Type B pancreatic cell (in vitro differentiated cells): ENCODE results near the gene MANSC1. TPM values are rescaled to one million over a fixed set of nuclear protein-coding genes. Genes with fewer than 3 reads are reported as not detected.
A peak's percentile ranks its signal among the peaks of the same experiment; 100 is the strongest.

ENCODE experiments used
- DNase-seq: peaks from one replicate; pipeline ENCODE4 v3.0.0; 2021; ENCODE audit warnings: mixed read lengths; ENCODE audit not compliant: unreplicated experiment; ENCODE audit errors: extremely low spot score
- H3K27ac Mint-ChIP-seq: 2 replicates; pipeline ENCODE4 v1.8.0; 2021; ENCODE audit warnings: mild to moderate bottlenecking, mixed read lengths
- H3K27me3 Mint-ChIP-seq: 2 replicates; pipeline ENCODE4 v1.8.0; 2021; ENCODE audit warnings: mixed read lengths
- H3K36me3 Mint-ChIP-seq: 2 replicates; pipeline ENCODE4 v1.8.0; 2021; ENCODE audit warnings: mixed read lengths
- H3K4me1 Mint-ChIP-seq: one replicate; pipeline ENCODE4 v1.8.0; 2021; ENCODE audit warnings: mixed read lengths; ENCODE audit not compliant: unreplicated experiment
- H3K4me3 Mint-ChIP-seq: 2 replicates; pipeline ENCODE4 v1.8.0; 2021; ENCODE audit warnings: mild to moderate bottlenecking, mixed read lengths
- H3K9me3 Mint-ChIP-seq: 2 replicates; pipeline ENCODE4 v1.8.0; 2021; ENCODE audit warnings: mixed read lengths
- CTCF ChIP-seq: fragments of 200-600 bp; sonication (generic); conservative IDR thresholded peaks from 2 replicates; pipeline ENCODE4 v1.5.0; 2021; ENCODE audit warnings: antibody characterized with exemption, mild to moderate bottlenecking
- long read RNA-seq: library from polyadenylated mRNA; unstranded; transcript quantifications from one replicate; pipeline ENCODE4 v2.0.0, GENCODE V29; 2020
- total RNA-seq: library from RNA; stranded (reverse); gene quantifications from 2 replicates; pipeline ENCODE4 v1.2.1, GENCODE V29; 2021; ENCODE audit warnings: low replicate concordance

Gene MANSC1
- 16.8 and 77.1 TPM in 2 replicates for total RNA-seq
- long read RNA-seq, full-length matches to known transcripts: 153 of 165 reads
- long read RNA-seq, partial matches to known transcripts: 10 of 165 reads
- long read RNA-seq, other reads (novel, unspliced or antisense): 2 of 165 reads

DNA sequence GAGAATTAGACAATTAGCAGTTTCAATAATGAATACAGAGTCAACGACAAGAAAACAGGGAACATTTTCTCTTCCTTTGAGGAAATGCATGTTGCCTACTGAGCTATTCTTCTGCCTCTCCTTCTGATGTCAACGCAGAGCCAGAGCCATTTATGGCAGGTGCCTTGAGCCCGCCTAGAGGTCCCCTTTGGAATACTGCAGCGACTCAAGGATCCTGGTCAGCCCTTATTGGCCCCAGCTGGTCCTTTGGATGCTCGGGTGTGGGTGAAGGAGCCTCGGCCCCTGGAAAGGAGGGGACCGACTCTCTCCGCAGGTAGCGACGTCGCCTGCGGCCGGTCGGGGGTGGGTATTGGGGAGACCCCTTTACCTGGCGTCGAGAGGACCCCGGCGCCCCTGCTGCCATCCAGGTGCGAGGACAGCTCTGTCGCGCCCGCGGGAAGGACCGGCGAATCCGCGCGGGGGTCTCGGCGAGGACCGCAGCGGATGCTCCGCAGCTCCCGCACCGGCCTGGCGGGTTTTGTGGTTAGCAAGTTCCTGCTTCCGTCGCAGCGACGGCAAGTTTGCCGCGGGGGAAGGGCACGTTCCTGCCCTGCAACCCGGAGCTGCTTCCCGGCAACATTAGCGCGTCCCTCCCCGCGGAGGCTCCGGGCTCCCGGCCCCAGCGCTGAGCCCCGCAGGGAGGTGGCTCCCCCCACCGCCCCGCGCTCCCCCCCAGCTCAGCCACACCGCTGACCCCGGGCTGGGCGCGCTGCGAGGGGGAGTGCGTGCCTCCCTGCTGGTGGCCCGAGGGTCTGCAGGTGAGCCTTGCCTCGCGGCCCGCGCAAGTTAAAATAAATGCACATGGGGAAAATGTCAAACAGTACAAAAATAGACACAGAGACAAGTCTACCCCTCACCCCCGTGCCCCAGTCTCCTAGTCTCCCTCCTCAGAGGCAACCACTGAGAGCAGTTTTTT lies at the start of gene MANSC1:
Gene MANSC1, minus strand, starts transcription at position 532 of the 955 bp plus-strand sequence. CDS start 6,928 bp downstream, outside the sequence.
- peak; percentile 76 for DNase-seq
- Mint-ChIP-seq H3K36me3 (peaks cover 15% of the 10 kb centered on the region), H3K4me1 (no peaks in the 10 kb centered on the region), H3K27ac (peak within 1 kb of the TSS; percentile 73), H3K27me3 (peaks cover 4% of the 10 kb centered on the region), H3K4me3 (peak within 1 kb of the TSS; percentile 86), H3K9me3 (no peaks in the 10 kb centered on the region)
- TF ChIP-seq CTCF: peak; percentile 85

DNA sequence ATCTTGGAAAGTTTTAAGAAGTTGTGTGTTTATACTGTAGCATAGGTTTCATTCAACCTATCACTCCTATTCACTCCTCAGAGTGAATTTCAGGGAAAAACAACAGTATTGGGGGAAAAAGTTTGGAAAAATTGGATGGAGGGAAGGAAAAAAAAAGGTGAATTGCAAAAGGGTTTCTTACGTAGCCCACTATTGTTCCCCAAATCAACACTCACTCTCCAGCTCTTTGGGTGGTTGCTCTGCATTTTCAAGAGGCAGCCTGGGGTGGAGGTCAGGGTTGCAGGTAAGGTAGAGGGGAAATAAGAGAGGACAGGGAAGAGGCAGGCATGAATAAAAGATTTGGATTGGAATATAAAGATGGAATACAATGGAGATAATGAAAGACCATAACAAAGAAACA lies 49.1 kb upstream of the MANSC1 start:
- H3K27ac Mint-ChIP-seq: no peak overlapping the region

GRCh38 chr12:12398026-12398859 lies 48.2 kb upstream of the MANSC1 start:
- no peak for TF ChIP-seq CTCF
- Mint-ChIP-seq H3K4me3 (no peak overlapping the region), H3K27me3 (no peaks in the 10 kb centered on the region), H3K27ac (peak overlapping the region; percentile 29), H3K4me1 (peaks cover 13% of the 10 kb centered on the region), H3K36me3 (peaks cover 33% of the 10 kb centered on the region), H3K9me3 (peaks cover 8% of the 10 kb centered on the region)
- DNase-seq: no peak

More for the DNA sequence above, 49.1 kb upstream of the MANSC1 start:
- peaks cover 33% of the 10 kb centered on the region for H3K36me3 Mint-ChIP-seq
- peaks cover 8% of the 10 kb centered on the region for H3K9me3 Mint-ChIP-seq
- H3K4me3 Mint-ChIP-seq: no peak overlapping the region
- TF ChIP-seq CTCF: no peak
- DNase-seq: no peak
- H3K4me1 Mint-ChIP-seq: peaks cover 22% of the 10 kb centered on the region
- no peaks in the 10 kb centered on the region for H3K27me3 Mint-ChIP-seq

- no peak for DNase-seq
- peaks cover 8% of the 10 kb centered on the region for H3K9me3 Mint-ChIP-seq
Observed at GRCh38 chr12:12397184-12397583, 47.1 kb upstream of the MANSC1 start.

More at GRCh38 chr12:12397184-12397583, 47.1 kb upstream of the MANSC1 start:
- Mint-ChIP-seq H3K36me3 (peaks cover 34% of the 10 kb centered on the region), H3K27ac (no peak overlapping the region), H3K4me1 (peaks cover 12% of the 10 kb centered on the region), H3K27me3 (no peaks in the 10 kb centered on the region), H3K4me3 (no peak overlapping the region)
- TF ChIP-seq CTCF: no peak
